ENCODE results near the gene IFT88.

Gene IFT88

GRCh38 chr13:20566468-20566897 lies 474 bp upstream of the IFT88 start:
- peak; percentile 73 for DNase-seq

GRCh38 chr13:20567881-20568528 lies 1.0 kb downstream of the IFT88 start:
- DNase-seq = no peak

GRCh38 chr13:20570517-20570916 lies 3.6 kb downstream of the IFT88 start:
- DNase-seq = no peak

DNA sequence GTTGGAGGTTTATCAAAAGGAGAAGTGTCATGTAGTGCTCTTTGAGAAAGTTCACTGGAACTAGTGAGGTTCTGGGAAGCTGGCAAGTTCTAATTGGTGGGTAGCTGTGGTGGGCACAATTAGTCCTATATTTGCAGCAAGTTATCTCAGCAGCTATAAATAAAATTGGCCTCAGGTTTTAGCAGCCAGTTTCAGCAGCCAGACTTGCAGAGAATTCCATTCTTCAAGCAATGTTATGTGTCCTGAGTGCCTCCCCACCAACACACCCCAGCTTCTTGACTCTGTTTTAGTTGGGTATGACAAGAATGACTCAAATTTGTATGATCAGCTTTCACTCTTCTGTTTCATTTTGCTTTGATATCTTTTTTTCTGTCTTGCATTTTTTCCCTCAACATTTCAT lies 4.7 kb downstream of the IFT88 start:
- no peak for DNase-seq

DNA sequence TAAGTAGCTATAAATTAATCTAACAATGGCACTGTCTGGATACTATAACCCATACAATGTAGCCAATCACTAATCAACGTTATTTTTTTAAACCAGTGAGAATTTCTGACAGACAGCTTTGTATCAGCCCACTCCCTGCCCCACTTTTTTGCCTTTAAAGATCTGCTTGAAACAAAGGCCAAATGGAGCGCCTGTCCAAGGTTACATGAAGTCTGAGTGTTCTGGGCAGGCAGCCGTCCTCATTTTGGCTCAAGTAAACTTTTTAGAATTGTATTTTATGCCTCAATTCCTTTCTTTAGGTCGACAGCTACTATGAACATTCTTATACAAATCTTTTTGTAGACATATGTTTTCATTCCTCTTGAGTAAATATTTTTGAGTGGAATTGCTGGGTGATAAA lies 6.2 kb downstream of the IFT88 start:
- no peak for DNase-seq

DNA sequence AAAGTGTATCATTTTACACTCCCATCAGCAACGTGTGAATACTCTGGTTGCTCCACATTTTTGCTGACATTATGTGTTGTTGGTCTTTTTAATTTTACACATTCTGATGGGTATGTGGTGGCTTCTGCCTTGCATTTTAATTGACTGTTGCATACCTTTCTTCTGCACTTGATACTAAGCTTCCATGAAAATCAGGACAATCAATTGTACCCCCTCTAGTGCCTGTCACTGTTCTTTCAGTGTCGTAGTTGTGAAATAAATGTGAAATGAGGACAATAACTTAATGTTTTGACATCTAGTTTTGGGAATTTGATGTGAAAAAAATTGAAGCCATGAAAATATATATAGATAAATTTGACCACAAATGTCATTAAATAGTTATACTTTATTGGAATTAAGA lies 6.7 kb downstream of the IFT88 start:
- DNase-seq = no peak

- DNase-seq = no peak
Observed at GRCh38 chr13:20579191-20579590, 12.2 kb downstream of the IFT88 start.

GRCh38 chr13:20580257-20580656 lies 13.3 kb downstream of the IFT88 start:
- no peak for DNase-seq

- no peak for DNase-seq
Observed at GRCh38 chr13:20582026-20582425, 15.1 kb downstream of the IFT88 start.

DNA sequence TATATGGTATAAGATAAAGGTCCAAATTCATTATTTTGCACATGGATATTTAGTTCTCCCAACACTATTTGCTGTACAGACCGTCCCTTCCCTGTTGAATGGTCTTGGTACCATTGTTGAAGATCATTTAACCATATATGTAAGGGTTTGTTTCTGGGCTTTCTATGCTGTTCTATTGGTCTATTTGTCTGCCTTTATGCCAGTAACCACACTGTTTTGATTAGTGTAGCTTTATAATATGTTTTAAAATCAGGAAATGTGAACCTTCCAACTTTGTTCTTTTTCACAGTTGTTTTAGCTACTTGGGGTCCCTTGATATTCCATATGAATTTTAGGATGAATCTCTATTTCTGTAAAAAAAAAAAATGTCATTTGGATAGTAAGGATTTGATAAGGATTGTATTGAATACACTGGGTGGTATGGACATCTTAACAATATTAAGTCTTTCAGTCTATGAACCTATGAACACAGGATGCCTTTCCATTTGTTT lies 16.9 kb downstream of the IFT88 start:
- no peak for DNase-seq

GRCh38 chr13:20585371-20585770 lies 18.4 kb downstream of the IFT88 start:
- DNase-seq = no peak

GRCh38 chr13:20588529-20589110 lies 21.7 kb downstream of the IFT88 start:
- DNase-seq = no peak

DNA sequence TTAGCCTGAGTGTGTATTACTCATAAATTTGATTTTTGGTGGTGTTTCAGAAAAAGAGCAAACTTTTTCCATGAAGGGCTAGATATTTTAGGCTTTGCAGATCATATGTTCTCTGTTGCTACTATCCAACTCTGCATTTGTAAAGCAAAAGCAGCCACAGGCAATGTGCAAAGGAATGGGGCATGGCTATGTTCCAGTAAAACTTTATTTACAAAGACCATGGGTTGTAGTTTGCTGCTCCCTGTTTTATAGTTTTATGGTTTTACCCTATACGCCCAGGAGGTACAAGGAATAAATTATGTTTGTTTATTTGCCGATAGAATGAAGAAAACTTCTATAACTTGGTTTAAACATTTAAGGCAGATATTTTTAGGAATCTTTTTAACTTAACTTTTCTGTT lies 23.6 kb downstream of the IFT88 start:
- DNase-seq = no peak

DNA sequence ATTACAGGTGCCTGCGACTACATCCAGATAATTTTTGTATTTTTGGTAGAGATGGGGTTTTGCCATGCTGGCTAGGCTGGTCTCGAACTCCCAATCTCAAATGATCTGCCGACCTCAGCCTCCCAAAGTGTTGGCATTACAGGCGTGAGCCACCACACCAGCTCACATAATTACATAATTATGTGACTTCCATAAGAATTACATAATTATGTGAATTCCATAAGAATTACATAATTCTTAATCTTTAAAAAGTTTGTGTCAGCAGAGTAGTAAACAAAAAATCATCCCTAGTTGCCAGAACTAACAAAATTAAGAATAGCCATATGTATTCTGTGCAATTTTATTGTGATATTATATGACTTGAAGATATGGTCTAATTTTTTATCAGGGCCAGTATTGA lies 25.6 kb downstream of the IFT88 start:
- DNase-seq = no peak

- DNase-seq = no peak
Observed at GRCh38 chr13:20594280-20594679, 27.3 kb downstream of the IFT88 start.

- DNase-seq = no peak
Observed at GRCh38 chr13:20607015-20607414, 40.1 kb downstream of the IFT88 start.

DNA sequence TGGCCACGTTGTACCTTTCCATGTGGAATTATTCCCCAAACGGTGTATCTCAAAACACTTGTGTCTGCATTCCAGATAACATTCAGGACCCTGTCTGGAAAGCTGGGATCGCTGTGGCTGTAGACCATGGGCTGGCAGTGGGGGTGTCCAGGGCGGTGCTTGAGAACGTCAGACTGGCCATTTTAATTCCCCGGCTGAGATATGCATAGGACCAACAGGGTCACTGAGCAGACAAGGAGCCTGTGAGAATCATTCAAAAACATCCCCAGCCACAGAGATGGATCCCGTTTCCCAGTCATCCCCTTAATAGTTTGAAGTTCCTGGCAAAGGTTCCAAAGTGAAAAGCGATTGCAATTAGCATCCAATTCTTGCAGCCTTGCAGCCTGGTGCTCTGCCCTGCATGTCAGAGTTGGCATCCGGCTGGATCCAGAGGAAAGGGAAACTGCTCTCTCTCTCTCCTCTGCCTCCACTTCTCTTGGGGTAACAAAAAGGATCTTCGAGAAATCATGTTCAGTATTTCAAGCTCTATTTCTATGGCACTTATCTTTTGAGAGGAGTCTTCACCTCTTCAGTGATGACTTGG lies 41.6 kb downstream of the IFT88 start:
- DNase-seq = no peak

DNA sequence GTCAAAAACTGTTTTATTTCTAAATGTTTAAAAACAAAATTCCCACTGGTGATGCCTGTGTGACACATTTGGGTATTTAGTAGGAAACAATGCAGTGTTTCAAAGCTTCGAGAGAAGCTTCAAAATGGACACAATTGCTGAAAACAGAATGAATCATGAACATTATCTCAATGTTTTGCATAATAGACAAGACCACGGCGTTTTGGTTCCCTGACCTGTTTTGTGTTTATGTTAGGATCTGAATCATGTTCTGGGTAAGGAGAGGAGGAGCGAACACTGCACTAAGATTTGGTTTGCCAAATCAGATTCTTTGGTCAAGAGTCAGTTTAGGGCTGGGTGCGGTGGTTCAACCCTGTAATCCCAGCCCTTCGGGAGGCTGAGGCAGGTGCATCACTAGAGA lies 42.2 kb downstream of the IFT88 start:
- DNase-seq = peak; percentile 24

DNA sequence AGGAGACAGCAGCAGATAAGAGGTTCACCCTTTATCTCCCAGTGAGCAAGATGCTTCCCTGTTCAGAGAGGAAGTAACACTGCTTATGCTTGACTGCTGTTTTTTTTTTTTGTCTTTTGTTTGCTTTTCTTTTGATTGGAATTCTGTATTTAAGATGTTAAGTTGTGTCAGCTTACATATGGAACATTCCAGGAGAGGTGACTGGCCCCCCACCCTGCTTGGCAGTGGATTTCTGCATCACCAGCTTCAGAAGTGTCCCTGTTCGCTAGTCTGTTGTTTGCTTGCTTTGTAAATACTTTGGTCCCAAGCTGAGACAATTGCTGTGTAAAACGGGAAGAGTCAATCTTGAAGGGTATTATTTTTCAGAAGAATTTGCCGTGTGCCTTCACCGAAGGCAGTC lies 43.0 kb downstream of the IFT88 start:
- DNase-seq = peak; percentile 35

GRCh38 chr13:20616059-20616797 lies 49.3 kb downstream of the IFT88 start:
- peak; percentile 81 for DNase-seq

- DNase-seq = no peak
Observed at GRCh38 chr13:20623000-20623399, 56.0 kb downstream of the IFT88 start.

- DNase-seq = no peak
Observed at GRCh38 chr13:20624213-20624612, 57.3 kb downstream of the IFT88 start.

- no peak for DNase-seq
Observed at GRCh38 chr13:20633802-20634201, 66.8 kb downstream of the IFT88 start.

- DNase-seq = no peak
Observed at GRCh38 chr13:20636079-20636478, 69.1 kb downstream of the IFT88 start.
